Measurements from ENCODE around the gene VEGFC.

GRCh38 chr4:176735300-176735699, 57.4 kb downstream of the VEGFC start:
- TF ChIP-seq CTCF (IDR thresholded peaks at IDR 0.05) = no peak
- no peak for TF ChIP-seq POLR2A (IDR thresholded peaks at IDR 0.05)
